GM10847 (cell line): ENCODE data around the gene ATAD1.

ENCODE experiments used
- POLR2A ChIP-seq: IDR thresholded peaks from 2 replicates; pipeline ENCODE4 v1.6.1; 2011; ENCODE audit not compliant: insufficient read length; ENCODE audit errors: extremely low read depth

Gene ATAD1, protein sequence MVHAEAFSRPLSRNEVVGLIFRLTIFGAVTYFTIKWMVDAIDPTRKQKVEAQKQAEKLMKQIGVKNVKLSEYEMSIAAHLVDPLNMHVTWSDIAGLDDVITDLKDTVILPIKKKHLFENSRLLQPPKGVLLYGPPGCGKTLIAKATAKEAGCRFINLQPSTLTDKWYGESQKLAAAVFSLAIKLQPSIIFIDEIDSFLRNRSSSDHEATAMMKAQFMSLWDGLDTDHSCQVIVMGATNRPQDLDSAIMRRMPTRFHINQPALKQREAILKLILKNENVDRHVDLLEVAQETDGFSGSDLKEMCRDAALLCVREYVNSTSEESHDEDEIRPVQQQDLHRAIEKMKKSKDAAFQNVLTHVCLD

GRCh38 chr10:87817609-87818504, at the start of gene ATAD1:
ATAD1 (minus strand) TSS chr10:87818226; CDS start chr10:87814599, 3,627 bp downstream.
- TF ChIP-seq POLR2A, result peak; percentile 70

GRCh38 chr10:87867453-87867852, 49.4 kb upstream of the ATAD1 start:
- no peak for TF ChIP-seq POLR2A

DNA sequence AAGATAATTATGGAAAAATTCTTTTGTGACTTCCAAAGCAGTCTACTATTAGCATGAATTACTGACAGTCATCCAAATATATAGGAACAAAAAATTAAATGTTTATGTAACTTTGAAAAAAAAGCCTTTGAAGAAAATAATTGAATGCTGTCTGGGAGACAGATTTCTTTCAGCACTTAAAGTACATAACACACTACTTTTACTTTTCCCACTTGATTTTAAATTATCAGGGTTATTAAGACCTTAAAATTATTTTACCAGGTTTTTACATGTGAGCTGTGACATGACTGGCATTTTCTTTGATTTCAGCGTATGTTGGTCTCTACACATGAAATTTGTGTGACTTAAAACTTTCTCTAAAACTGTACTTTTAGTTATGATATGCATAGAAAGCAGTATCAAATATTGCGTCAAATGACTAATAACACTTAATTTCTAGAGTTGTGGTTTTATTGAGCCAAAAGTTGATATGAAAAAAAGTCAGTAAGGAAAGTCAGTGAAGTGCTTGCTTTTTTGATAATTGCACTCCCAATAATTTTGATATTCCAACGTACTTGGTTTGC, 48.5 kb upstream of the ATAD1 start:
- no peak for TF ChIP-seq POLR2A

GRCh38 chr10:87865241-87865881, 47.3 kb upstream of the ATAD1 start:
- no peak for TF ChIP-seq POLR2A

DNA sequence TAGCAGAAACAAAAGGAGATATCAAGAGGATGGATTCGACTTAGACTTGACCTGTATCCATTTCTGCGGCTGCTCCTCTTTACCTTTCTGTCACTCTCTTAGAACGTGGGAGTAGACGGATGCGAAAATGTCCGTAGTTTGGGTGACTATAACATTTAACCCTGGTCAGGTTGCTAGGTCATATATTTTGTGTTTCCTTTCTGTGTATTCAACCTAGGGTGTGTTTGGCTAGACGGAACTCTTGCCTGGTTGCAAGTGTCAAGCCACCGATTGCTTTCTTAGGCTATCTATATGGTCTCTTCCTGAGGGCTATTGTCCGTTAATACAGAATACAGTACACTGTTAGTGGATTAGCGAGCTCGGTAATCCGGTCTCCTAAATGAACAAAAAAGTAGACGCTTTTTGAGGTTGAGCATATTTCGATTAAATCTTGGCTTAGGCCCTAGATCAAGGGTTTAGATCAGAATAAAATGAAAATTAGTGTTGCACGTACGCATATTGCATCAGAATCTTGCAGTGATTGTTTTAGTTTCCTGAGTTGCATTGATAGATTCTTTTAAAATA, 46.6 kb upstream of the ATAD1 start:
- no peak for TF ChIP-seq POLR2A

GRCh38 chr10:87863053-87863943, 45.3 kb upstream of the ATAD1 start, which contains the start of the genes KLLN and PTEN:
KLLN (minus strand) TSS chr10:87863533; CDS start chr10:87862487, 1,046 bp downstream.
PTEN (plus strand) TSS chr10:87863625; CDS start chr10:87864470, 845 bp downstream.
- TF ChIP-seq POLR2A, result peak; percentile 77

- TF ChIP-seq POLR2A, result no peak
Measured at GRCh38 chr10:87862679-87863052, 44.6 kb upstream of the ATAD1 start.

DNA sequence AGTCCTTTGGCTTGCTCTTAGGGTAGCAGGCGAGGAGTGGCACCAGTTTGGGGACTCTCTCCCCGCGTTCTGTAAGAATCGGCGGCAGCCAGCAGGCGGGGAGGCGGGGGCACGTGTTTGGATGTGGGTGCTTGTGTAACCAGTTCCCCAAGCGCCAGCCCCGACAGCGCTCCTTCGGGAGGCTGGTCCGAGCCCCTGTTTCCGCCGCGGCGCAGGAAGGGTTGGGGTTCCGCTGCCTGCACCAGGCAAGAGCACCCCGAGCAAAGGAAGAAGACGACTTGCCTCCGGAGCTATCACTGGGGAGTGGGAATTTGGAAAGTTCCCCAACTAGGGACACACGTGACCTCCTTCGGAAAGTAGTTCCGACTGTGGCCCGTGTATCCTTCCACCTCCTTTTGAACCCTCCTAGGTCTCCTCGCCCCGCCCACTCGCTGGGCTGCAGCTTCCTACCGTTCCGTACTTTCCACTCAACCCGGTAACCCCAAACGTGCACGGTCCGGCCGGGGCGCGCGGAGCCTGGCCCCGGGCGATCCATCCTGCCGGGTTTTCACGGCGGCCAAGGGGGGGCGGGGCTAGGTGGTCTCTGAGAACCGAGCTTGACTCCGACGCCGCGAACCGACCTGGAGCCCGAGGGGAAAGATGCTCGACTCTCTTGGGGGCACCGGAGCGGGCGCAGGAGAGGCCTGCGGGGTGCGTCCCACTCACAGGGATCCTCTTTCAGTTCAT, 44.1 kb upstream of the ATAD1 start:
- TF ChIP-seq POLR2A, result peak; percentile 72

GRCh38 chr10:87861566-87861952, 43.5 kb upstream of the ATAD1 start:
- TF ChIP-seq POLR2A, result peak; percentile 1

GRCh38 chr10:87860816-87861403, 42.9 kb upstream of the ATAD1 start:
- TF ChIP-seq POLR2A, result no peak

- no peak for TF ChIP-seq POLR2A
Measured at GRCh38 chr10:87860156-87860795, 42.2 kb upstream of the ATAD1 start.

DNA sequence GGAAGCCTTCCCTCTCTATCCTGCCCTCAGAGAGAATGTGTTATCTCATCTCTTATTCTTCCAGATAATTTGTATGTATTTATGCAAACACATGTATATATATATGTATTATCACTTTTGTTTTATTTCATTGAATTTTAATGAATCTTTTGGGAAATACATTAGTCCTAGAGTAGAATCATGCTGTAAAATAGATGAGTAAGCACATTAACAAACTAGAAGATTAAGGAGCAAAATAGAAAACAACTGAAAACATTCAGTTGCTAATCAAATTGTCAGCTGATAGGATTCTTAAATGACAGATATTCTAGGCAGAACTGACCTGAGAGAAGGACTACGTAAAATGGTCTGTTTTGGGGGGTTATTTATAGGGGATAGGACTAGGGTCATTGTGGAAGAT, 34.1 kb upstream of the ATAD1 start:
- TF ChIP-seq POLR2A, result no peak
